MM.1S (cell line): ENCODE data around the gene CDCA4.
"Not testable (repeated sequence)": the region's sequence is repeated elsewhere in the genome, so short reads cannot be mapped to it uniquely, and the experiment has no call there.

Source experiments
- DNase-seq: peaks from one replicate; pipeline ENCODE4 v3.0.0-alpha.2; 2015
- H2AFZ ChIP-seq: fragments of 300-600 bp; sonication (generic); 2 replicates; pipeline ENCODE4 v1.6.0; 2016; ENCODE audit warnings: antibody characterized with exemption, low read length
- H3F3A ChIP-seq: fragments of 300-600 bp; sonication (generic); 2 replicates; pipeline ENCODE4 v1.6.1; 2016; ENCODE audit warnings: mild to moderate bottlenecking, antibody characterized with exemption, low read length, moderate library complexity, mixed read lengths; ENCODE audit not compliant: insufficient read depth
- H3K27ac ChIP-seq: fragments of 300-600 bp; sonication (generic); 2 replicates; pipeline ENCODE4 v1.5.1; 2016; ENCODE audit warnings: mild to moderate bottlenecking, low read length
- H3K27me3 ChIP-seq: fragments of 300-600 bp; sonication (generic); replicated peaks from 2 replicates; pipeline ENCODE4 v1.6.0; 2016; ENCODE audit warnings: low read length; ENCODE audit not compliant: insufficient read depth
- H3K36me3 ChIP-seq: fragments of 300-600 bp; sonication (generic); replicated peaks from 2 replicates; pipeline ENCODE4 v1.6.1; 2016; ENCODE audit warnings: mild to moderate bottlenecking, low read length, mixed read lengths; ENCODE audit not compliant: insufficient read depth
- H3K4me1 ChIP-seq: fragments of 300-600 bp; sonication (generic); 2 replicates; pipeline ENCODE4 v1.6.1; 2016; ENCODE audit warnings: low read length, mixed read lengths
- H3K4me2 ChIP-seq: fragments of 300-600 bp; sonication (generic); 2 replicates; pipeline ENCODE4 v1.6.0; 2016; ENCODE audit warnings: low read depth, low read length
- H3K4me3 ChIP-seq: fragments of 300-600 bp; sonication (generic); 2 replicates; pipeline ENCODE4 v1.5.1; 2016; ENCODE audit warnings: low read length, mixed read lengths
- H3K79me2 ChIP-seq: fragments of 300-600 bp; sonication (generic); 2 replicates; pipeline ENCODE4 v1.6.1; 2016; ENCODE audit warnings: mixed run types, low read length, mixed read lengths
- H3K9ac ChIP-seq: fragments of 300-600 bp; sonication (generic); 2 replicates; pipeline ENCODE4 v1.6.1; 2016; ENCODE audit warnings: low read length, mixed read lengths
- H3K9me2 ChIP-seq: fragments of 300-600 bp; sonication (generic); replicated peaks from 2 replicates; pipeline ENCODE4 v1.6.1; 2016; ENCODE audit warnings: mild to moderate bottlenecking, low read length, mixed read lengths; ENCODE audit not compliant: insufficient read depth
- H3K9me3 ChIP-seq: fragments of 300-600 bp; sonication (generic); replicated peaks from 2 replicates; pipeline ENCODE4 v1.6.1; 2016; ENCODE audit warnings: mild to moderate bottlenecking, low read length, mixed read lengths; ENCODE audit not compliant: insufficient read depth
- H4K20me1 ChIP-seq: fragments of 300-600 bp; sonication (generic); 2 replicates; pipeline ENCODE4 v1.6.1; 2016; ENCODE audit warnings: mild to moderate bottlenecking, low read length, moderate library complexity, mixed read lengths; ENCODE audit not compliant: insufficient read depth
- CTCF ChIP-seq: fragments of 300-600 bp; sonication (generic); IDR thresholded peaks from 2 replicates; pipeline ENCODE4 v1.5.1; 2016; ENCODE audit warnings: antibody characterized with exemption, low read length, mixed read lengths
- EZH2 ChIP-seq: fragments of 300-600 bp; sonication (generic); optimal IDR thresholded peaks from 2 replicates; pipeline ENCODE3; 2017; ENCODE audit warnings: low read depth, mild to moderate bottlenecking, antibody characterized with exemption, low read length, mixed read lengths
- EZH2phosphoT487 ChIP-seq: fragments of 300-600 bp; sonication (generic); IDR thresholded peaks from 2 replicates; pipeline ENCODE4 v1.6.1; 2018; ENCODE audit warnings: antibody characterized with exemption, low read length

CDCA4 gene

GRCh38 chr14:105030194-105030593 is 9.3 kb upstream of the CDCA4 start:
- Histone ChIP-seq H3K9ac (no peak overlapping the region), H3K9me2 (no peaks in the 10 kb centered on the region), H3K79me2 (no peaks in the 10 kb centered on the region), H3K4me1 (0 out of 2 replicates have a peak, but pooled peaks cover 5% of the 10 kb centered on the region), H3K4me3 (no peak overlapping the region), H2AFZ (no peak overlapping the region), H4K20me1 (no peaks in the 10 kb centered on the region), H3K27ac (no peak overlapping the region), H3K27me3 (no peaks in the 10 kb centered on the region; the same call in 1 of the 2 replicates), H3K9me3 (no peaks in the 10 kb centered on the region), H3F3A (no peaks in the 10 kb centered on the region), H3K36me3 (no peaks in the 10 kb centered on the region), H3K4me2 (no peak overlapping the region)
- no peak for TF ChIP-seq CTCF
- TF ChIP-seq EZH2 = no peak
- no peak for TF ChIP-seq EZH2phosphoT487
- DNase-seq = no peak

- no peak overlapping the region for H3K27ac ChIP-seq
- H3K9ac ChIP-seq = no peak overlapping the region
- 0 out of 2 replicates have a peak, but pooled peaks cover 5% of the 10 kb centered on the region for H3K4me1 ChIP-seq
- no peaks in the 10 kb centered on the region for H3K9me2 ChIP-seq
- no peaks in the 10 kb centered on the region for H3K36me3 ChIP-seq
- no peak overlapping the region for H2AFZ ChIP-seq
- no peaks in the 10 kb centered on the region for H3F3A ChIP-seq
- H4K20me1 ChIP-seq = no peaks in the 10 kb centered on the region
- no peaks in the 10 kb centered on the region; the same call in 1 of the 2 replicates for H3K27me3 ChIP-seq
- H3K79me2 ChIP-seq = no peaks in the 10 kb centered on the region
- no peak for TF ChIP-seq CTCF
- TF ChIP-seq EZH2 = no peak
- TF ChIP-seq EZH2phosphoT487 = no peak
- no peak overlapping the region for H3K4me2 ChIP-seq
- DNase-seq = no peak
- no peaks in the 10 kb centered on the region for H3K9me3 ChIP-seq
- no peak overlapping the region for H3K4me3 ChIP-seq
Measured at GRCh38 chr14:105029402-105029801, 8.5 kb upstream of the CDCA4 start.

GRCh38 chr14:105028251-105028927 is 7.5 kb upstream of the CDCA4 start:
- Histone ChIP-seq H2AFZ (no peak overlapping the region), H3K27me3 (no peaks in the 10 kb centered on the region; the same call in 1 of the 2 replicates), H4K20me1 (no peaks in the 10 kb centered on the region), H3F3A (no peaks in the 10 kb centered on the region), H3K4me1 (0 out of 2 replicates have a peak, but pooled peaks cover 5% of the 10 kb centered on the region), H3K27ac (no peak overlapping the region), H3K9me3 (no peaks in the 10 kb centered on the region), H3K4me2 (no peak overlapping the region), H3K36me3 (no peaks in the 10 kb centered on the region), H3K4me3 (no peak overlapping the region), H3K79me2 (no peaks in the 10 kb centered on the region), H3K9ac (no peak overlapping the region), H3K9me2 (no peaks in the 10 kb centered on the region)
- no peak for TF ChIP-seq CTCF
- TF ChIP-seq EZH2 = no peak
- no peak for TF ChIP-seq EZH2phosphoT487
- no peak for DNase-seq

GRCh38 chr14:105027718-105028117 is 6.8 kb upstream of the CDCA4 start:
- not testable (repeated sequence) for DNase-seq, H3F3A ChIP-seq, H3K9me2 ChIP-seq, H3K9ac ChIP-seq, H3K36me3 ChIP-seq, H3K79me2 ChIP-seq, H3K27me3 ChIP-seq, H3K4me1 ChIP-seq, H3K4me2 ChIP-seq, H3K4me3 ChIP-seq, H3K27ac ChIP-seq, H4K20me1 ChIP-seq, H2AFZ ChIP-seq, H3K9me3 ChIP-seq
